H9 (cell line): ENCODE measurements around the gene GATA3. TPM values are rescaled to one million over a fixed set of nuclear protein-coding genes. Genes with fewer than 3 reads are reported as not detected.

Experiments
- DNase-seq: peaks from one replicate; pipeline ENCODE4 v3.0.0-alpha.2; 2017
- H2AFZ ChIP-seq: one replicate; pipeline ENCODE4 v1.6.1; 2013; ENCODE audit warnings: mild to moderate bottlenecking, low read length, control low read depth, moderate library complexity
- H2AK5ac ChIP-seq: 2 replicates; pipeline ENCODE4 v1.6.1; 2013; ENCODE audit warnings: low read length, control low read depth, mixed read lengths; ENCODE audit not compliant: insufficient read length
- H2BK120ac ChIP-seq: one replicate; pipeline ENCODE4 v1.6.1; 2013; ENCODE audit warnings: low read depth, mild to moderate bottlenecking, low read length, control low read depth, inconsistent platforms; ENCODE audit not compliant: poor library complexity, severe bottlenecking
- H2BK12ac ChIP-seq: 2 replicates; pipeline ENCODE4 v1.6.1; 2013; ENCODE audit warnings: low read length, control low read depth, mixed read lengths, low read depth; ENCODE audit not compliant: insufficient read length
- H2BK15ac ChIP-seq: 2 replicates; pipeline ENCODE4 v1.6.1; 2013; ENCODE audit warnings: low read depth, low read length, control low read depth
- H2BK20ac ChIP-seq: one replicate; pipeline ENCODE4 v1.6.1; 2013; ENCODE audit warnings: low read depth, mild to moderate bottlenecking, low read length, control low read depth, inconsistent platforms; ENCODE audit not compliant: poor library complexity, severe bottlenecking
- H2BK5ac ChIP-seq: 2 replicates; pipeline ENCODE4 v1.6.1; 2013; ENCODE audit warnings: low read length, control low read depth, mixed read lengths; ENCODE audit not compliant: insufficient read length
- H3K14ac ChIP-seq: 2 replicates; pipeline ENCODE4 v1.6.1; 2013; ENCODE audit warnings: low read length, control low read depth; ENCODE audit not compliant: insufficient read depth
- H3K18ac ChIP-seq: 2 replicates; pipeline ENCODE4 v1.6.1; 2013; ENCODE audit warnings: low read depth, mild to moderate bottlenecking, mixed read lengths, low read length, control low read depth; ENCODE audit not compliant: insufficient read length
- H3K23ac ChIP-seq: 2 replicates; pipeline ENCODE4 v1.6.1; 2013; ENCODE audit warnings: low read length, control low read depth, mixed read lengths, low read depth; ENCODE audit not compliant: insufficient read length
- H3K23me2 ChIP-seq: 2 replicates; pipeline ENCODE4 v1.6.1; 2013; ENCODE audit warnings: low read depth, mild to moderate bottlenecking, mixed read lengths, low read length, control low read depth; ENCODE audit not compliant: insufficient read length, poor library complexity, severe bottlenecking
- H3K27ac ChIP-seq: 2 replicates; pipeline ENCODE4 v1.5.1; 2013; ENCODE audit warnings: low read length, control low read depth, mixed read lengths, low read depth; ENCODE audit not compliant: insufficient read length
- H3K27me3 ChIP-seq: 2 replicates; pipeline ENCODE4 v1.6.1; 2013; ENCODE audit warnings: low read length, control low read depth, inconsistent platforms; ENCODE audit not compliant: insufficient read depth
- H3K4ac ChIP-seq: 2 replicates; pipeline ENCODE4 v1.6.1; 2013; ENCODE audit warnings: low read depth, mild to moderate bottlenecking, control low read depth, inconsistent platforms, low read length, moderate library complexity
- H3K4me1 ChIP-seq: 2 replicates; pipeline ENCODE4 v1.6.1; 2013; ENCODE audit warnings: low read length, control low read depth, inconsistent platforms; ENCODE audit not compliant: insufficient read depth
- H3K4me2 ChIP-seq: 2 replicates; pipeline ENCODE4 v1.6.1; 2013; ENCODE audit warnings: low read length, control low read depth, mixed read lengths; ENCODE audit not compliant: insufficient read length, insufficient read depth
- H3K56ac ChIP-seq: 2 replicates; pipeline ENCODE4 v1.6.1; 2013; ENCODE audit warnings: low read depth, mild to moderate bottlenecking, mixed read lengths, low read length, control low read depth; ENCODE audit not compliant: insufficient read length
- H3K79me1 ChIP-seq: 2 replicates; pipeline ENCODE4 v1.6.1; 2013; ENCODE audit warnings: low read depth, mild to moderate bottlenecking, moderate library complexity, low read length, control low read depth, inconsistent platforms; ENCODE audit not compliant: insufficient read depth, poor library complexity, severe bottlenecking
- H3K79me2 ChIP-seq: 2 replicates; pipeline ENCODE4 v1.6.1; 2013; ENCODE audit warnings: low read length, control low read depth, inconsistent platforms; ENCODE audit not compliant: insufficient read depth
- H3K9ac ChIP-seq: 2 replicates; pipeline ENCODE4 v1.6.1; 2013; ENCODE audit warnings: low read length, control low read depth, mixed read lengths; ENCODE audit not compliant: insufficient read length; ENCODE audit errors: extremely low read depth
- H3K9me3 ChIP-seq: one replicate; pipeline ENCODE4 v1.6.1; 2013; ENCODE audit warnings: low read depth, low read length, inconsistent platforms; ENCODE audit not compliant: control insufficient read depth
- H3T11ph ChIP-seq: one replicate; pipeline ENCODE4 v1.6.1; 2013; ENCODE audit warnings: mild to moderate bottlenecking, low read length, control low read depth, inconsistent platforms
- H4K20me1 ChIP-seq: one replicate; pipeline ENCODE4 v1.6.1; 2013; ENCODE audit not compliant: control insufficient read depth, insufficient read length, insufficient read depth
- H4K5ac ChIP-seq: 2 replicates; pipeline ENCODE4 v1.6.1; 2013; ENCODE audit warnings: low read depth, mild to moderate bottlenecking, mixed read lengths, low read length, control low read depth; ENCODE audit not compliant: insufficient read length
- H4K8ac ChIP-seq: replicated peaks from 2 replicates; pipeline ENCODE4 v1.6.1; 2013; ENCODE audit warnings: low read length, control low read depth, mixed read lengths, low read depth; ENCODE audit not compliant: insufficient read length
- H4K91ac ChIP-seq: 2 replicates; pipeline ENCODE4 v1.6.1; 2013; ENCODE audit warnings: low read depth, mild to moderate bottlenecking, moderate library complexity, mixed read lengths, low read length, control low read depth; ENCODE audit not compliant: insufficient read length
- H3K27ac Mint-ChIP-seq, 3 experiments: 2 replicates in 2 of 3; 3 replicates in 1 of 3; pipeline ENCODE4 v1.8.0; 2020 to 2021; ENCODE audit warnings: mixed read lengths in 3 of 3, mild to moderate bottlenecking in 1 of 3, moderate library complexity in 1 of 3
- H3K27me3 Mint-ChIP-seq: 2 replicates; pipeline ENCODE4 v1.8.0; 2021; ENCODE audit warnings: low read depth, mild to moderate bottlenecking, moderate library complexity, mixed read lengths
- H3K36me3 Mint-ChIP-seq, 3 experiments: 2 replicates in 2 of 3; 3 replicates in 1 of 3; pipeline ENCODE4 v1.8.0; 2020 to 2021; ENCODE audit warnings: low read depth in 3 of 3, mixed read lengths in 3 of 3; ENCODE audit not compliant: insufficient read depth in 1 of 3
- H3K4me1 Mint-ChIP-seq, 2 experiments: 2 replicates each; pipeline ENCODE4 v1.8.0; 2020; ENCODE audit warnings: mixed read lengths in 2 of 2
- H3K4me3 Mint-ChIP-seq, 2 experiments: 2 replicates in 1 of 2; 3 replicates in 1 of 2; pipeline ENCODE4 v1.8.0; 2020 to 2021; ENCODE audit warnings: mild to moderate bottlenecking in 2 of 2, mixed read lengths in 2 of 2, moderate library complexity in 1 of 2
- H3K9me3 Mint-ChIP-seq, 2 experiments: 2 replicates in 1 of 2; 3 replicates in 1 of 2; pipeline ENCODE4 v1.8.0; 2020; ENCODE audit warnings: mild to moderate bottlenecking in 2 of 2, mixed read lengths in 2 of 2, moderate library complexity in 1 of 2
- CTCF ChIP-seq: fragments of 200-600 bp; sonication (generic); conservative IDR thresholded peaks from 3 replicates; pipeline ENCODE4 v1.8.0; 2021; ENCODE audit warnings: antibody characterized with exemption, mild to moderate bottlenecking
- WGBS: extraction: QIAGEN DNeasy Blood & Tissue Kit; methylation state at CpG from one replicate; pipeline ENCODE4 v1.1.7; 2013; ENCODE audit warnings: missing lambda C conversion rate, low lambda C conversion rate, mixed read lengths; ENCODE audit not compliant: insufficient read length; ENCODE audit errors: extremely low coverage; 5-methylcytosine and 5-hydroxymethylcytosine counted together
- total RNA-seq: library from RNA; stranded (reverse); gene quantifications from 2 replicates; pipeline ENCODE4 v1.2.1, GENCODE V29; 2021

Gene GATA3
- total RNA-seq, 1 experiment from 2014 or later = 0.31 TPM

DNA sequence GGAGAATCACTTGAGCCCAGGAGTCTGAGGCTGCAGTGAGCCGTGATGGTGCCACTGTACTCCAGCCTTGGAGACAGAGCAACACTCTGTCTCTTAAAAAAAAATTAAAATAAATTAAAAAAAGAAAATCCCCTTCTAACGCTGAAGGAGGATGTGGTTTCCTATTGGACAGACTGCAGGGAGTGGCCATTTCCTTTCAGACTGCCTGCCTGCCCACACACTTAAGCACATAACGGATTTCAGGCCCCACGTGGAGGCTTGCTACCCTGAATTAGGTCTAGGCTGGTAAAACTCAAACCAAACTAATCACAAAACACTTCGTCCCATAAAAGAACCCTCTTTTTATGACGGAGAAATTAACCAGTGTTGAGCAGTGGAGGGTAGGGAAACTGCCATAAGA, 34.0 kb downstream of the GATA3 start:
- H4K91ac ChIP-seq = no peak overlapping the region
- no peaks in the 10 kb centered on the region for H3K79me1 ChIP-seq
- H3K23ac ChIP-seq = no peak overlapping the region
- WGBS = no CpG with 5 or more reads among the region's 6 CpGs
- no peak overlapping the region for H4K8ac ChIP-seq
- H2BK5ac ChIP-seq = no peak overlapping the region
- no peaks in the 10 kb centered on the region for H3K9me3 ChIP-seq
- no peaks in the 10 kb centered on the region for H3K79me2 ChIP-seq
- Mint-ChIP-seq H3K4me3 (no peak overlapping the region), H3K4me1 (peaks cover 11 to 15% of the 10 kb centered on the region in 2 experiments), H3K27me3 (peaks cover 4% of the 10 kb centered on the region), H3K9me3 (no peaks in the 10 kb centered on the region), H3K36me3 (no peaks in the 10 kb centered on the region), H3K27ac (no peak overlapping the region)
- no peak overlapping the region for H2AK5ac ChIP-seq
- no peak overlapping the region for H2BK12ac ChIP-seq
- H3K56ac ChIP-seq = no peak overlapping the region
- no peaks in the 10 kb centered on the region for H3K23me2 ChIP-seq
- no peaks in the 10 kb centered on the region for H4K20me1 ChIP-seq
- H4K5ac ChIP-seq = no peak overlapping the region
- H2AFZ ChIP-seq = no peak overlapping the region
- no peak overlapping the region for H3K4ac ChIP-seq
- no peak overlapping the region for H3K14ac ChIP-seq
- no peaks in the 10 kb centered on the region for H3K27me3 ChIP-seq
- no peak overlapping the region for H3K4me2 ChIP-seq
- TF ChIP-seq CTCF = no peak
- DNase-seq = no peak
- H3K4me1 ChIP-seq = no peaks in the 10 kb centered on the region
- H2BK20ac ChIP-seq = no peak overlapping the region
- H2BK15ac ChIP-seq = no peak overlapping the region
- H3K9ac ChIP-seq = no peak overlapping the region
- H3T11ph ChIP-seq = no peak overlapping the region
- H3K18ac ChIP-seq = no peak overlapping the region
- H2BK120ac ChIP-seq = no peak overlapping the region
- no peak overlapping the region for H3K27ac ChIP-seq
